Mesenchymal stem cell (in vitro differentiated cells and primary cell): ENCODE data around the gene PEF1.

ENCODE experiments used
- DNase-seq: peaks from one replicate; pipeline ENCODE4 v3.0.0-alpha.2; 2013
- H2AFZ ChIP-seq: one replicate; pipeline ENCODE4 v1.6.1; 2013; ENCODE audit warnings: low read depth, mild to moderate bottlenecking, control low read depth, inconsistent platforms, low read length, moderate library complexity
- H2AK5ac ChIP-seq: 2 replicates; pipeline ENCODE4 v1.6.1; 2013; ENCODE audit warnings: low read length, moderate library complexity, mild to moderate bottlenecking, inconsistent platforms; ENCODE audit not compliant: severe bottlenecking
- H2BK120ac ChIP-seq: one replicate; pipeline ENCODE4 v1.6.1; 2013; ENCODE audit warnings: low read depth, mild to moderate bottlenecking, inconsistent platforms, low read length, moderate library complexity
- H2BK12ac ChIP-seq, 2 experiments: one replicate each; pipeline ENCODE4 v1.6.1; 2013; ENCODE audit warnings: inconsistent platforms in 2 of 2, low read length in 2 of 2, mild to moderate bottlenecking in 2 of 2, moderate library complexity in 2 of 2, control low read depth in 1 of 2
- H2BK15ac ChIP-seq: one replicate; pipeline ENCODE4 v1.6.1; 2013; ENCODE audit warnings: mild to moderate bottlenecking, low read depth, inconsistent platforms; ENCODE audit not compliant: poor library complexity, severe bottlenecking
- H2BK5ac ChIP-seq: 2 replicates; pipeline ENCODE4 v1.6.1; 2013; ENCODE audit warnings: low read depth, mild to moderate bottlenecking, low read length, control low read depth, inconsistent platforms; ENCODE audit not compliant: poor library complexity, severe bottlenecking
- H3K14ac ChIP-seq, 2 experiments: one replicate each; pipeline ENCODE4 v1.6.1; 2013; ENCODE audit warnings: inconsistent platforms in 2 of 2, low read length in 2 of 2, control low read depth in 1 of 2, mild to moderate bottlenecking in 1 of 2, moderate library complexity in 1 of 2
- H3K18ac ChIP-seq, 2 experiments: one replicate each; pipeline ENCODE4 v1.6.1; 2013; ENCODE audit warnings: inconsistent platforms in 2 of 2, low read length in 2 of 2, control low read depth in 1 of 2, low read depth in 1 of 2, mild to moderate bottlenecking in 1 of 2
- H3K23ac ChIP-seq, 2 experiments: one replicate each; pipeline ENCODE4 v1.6.1; 2013; ENCODE audit warnings: inconsistent platforms in 2 of 2, low read length in 2 of 2, mild to moderate bottlenecking in 2 of 2, moderate library complexity in 2 of 2, control low read depth in 1 of 2
- H3K27ac ChIP-seq: 2 replicates; pipeline ENCODE4 v1.5.1; 2013; ENCODE audit warnings: mild to moderate bottlenecking, moderate library complexity, low read length, control low read depth, inconsistent platforms; ENCODE audit not compliant: poor library complexity, severe bottlenecking
- H3K27me3 ChIP-seq, 2 experiments: 2 replicates each; pipeline versions ENCODE4 v1.6.1 to v1.7.0; 2013; ENCODE audit warnings: low read length in 2 of 2, mild to moderate bottlenecking in 2 of 2, moderate library complexity in 2 of 2, control low read depth in 1 of 2, inconsistent platforms in 1 of 2; ENCODE audit not compliant: control insufficient read depth in 1 of 2, insufficient read depth in 1 of 2
- H3K36me3 ChIP-seq, 2 experiments: 2 replicates each; pipeline versions ENCODE4 v1.6.1 to v1.7.0; 2013; ENCODE audit warnings: low read length in 2 of 2, control low read depth in 1 of 2, inconsistent platforms in 1 of 2, low read depth in 1 of 2, mild to moderate bottlenecking in 1 of 2; ENCODE audit not compliant: insufficient read depth in 2 of 2, control insufficient read depth in 1 of 2
- H3K4ac ChIP-seq, 2 experiments: one replicate each; pipeline ENCODE4 v1.6.1; 2013; ENCODE audit warnings: inconsistent platforms in 2 of 2, low read length in 2 of 2, mild to moderate bottlenecking in 2 of 2, moderate library complexity in 2 of 2, control low read depth in 1 of 2, low read depth in 1 of 2
- H3K4me1 ChIP-seq: 2 replicates; pipeline ENCODE4 v1.6.1; 2013; ENCODE audit warnings: low read depth, low read length, control low read depth; ENCODE audit not compliant: control insufficient read depth, insufficient read depth
- H3K4me2 ChIP-seq: 2 replicates; pipeline ENCODE4 v1.6.1; 2013; ENCODE audit warnings: low read length, mild to moderate bottlenecking, inconsistent platforms; ENCODE audit not compliant: poor library complexity, severe bottlenecking
- H3K4me3 ChIP-seq, 2 experiments: 2 replicates each; pipeline versions ENCODE4 v1.5.1 to v1.7.0; 2013; ENCODE audit warnings: low read length in 2 of 2, mild to moderate bottlenecking in 2 of 2, control low read depth in 1 of 2, low read depth in 1 of 2; ENCODE audit not compliant: insufficient read depth in 1 of 2
- H3K79me1 ChIP-seq: replicated peaks from 2 replicates; pipeline ENCODE4 v1.6.1; 2013; ENCODE audit warnings: mild to moderate bottlenecking, control low read depth, low read length, inconsistent platforms; ENCODE audit not compliant: poor library complexity, severe bottlenecking
- H3K9ac ChIP-seq: 2 replicates; pipeline ENCODE4 v1.7.0; 2013; ENCODE audit warnings: mild to moderate bottlenecking, low read length, moderate library complexity
- H3K9me3 ChIP-seq: 2 replicates; pipeline ENCODE4 v1.7.0; 2013; ENCODE audit warnings: mild to moderate bottlenecking, low read length; ENCODE audit not compliant: control insufficient read depth
- H4K8ac ChIP-seq: one replicate; pipeline ENCODE4 v1.6.1; 2013; ENCODE audit warnings: inconsistent platforms, mild to moderate bottlenecking, low read length, moderate library complexity
- H4K91ac ChIP-seq: one replicate; pipeline ENCODE4 v1.6.1; 2013; ENCODE audit warnings: mild to moderate bottlenecking, low read length, inconsistent platforms
- WGBS: methylation state at CpG from one replicate; pipeline ENCODE4 v1.1.7; 2013; ENCODE audit warnings: mixed read lengths; 5-methylcytosine and 5-hydroxymethylcytosine counted together

Gene PEF1

DNA sequence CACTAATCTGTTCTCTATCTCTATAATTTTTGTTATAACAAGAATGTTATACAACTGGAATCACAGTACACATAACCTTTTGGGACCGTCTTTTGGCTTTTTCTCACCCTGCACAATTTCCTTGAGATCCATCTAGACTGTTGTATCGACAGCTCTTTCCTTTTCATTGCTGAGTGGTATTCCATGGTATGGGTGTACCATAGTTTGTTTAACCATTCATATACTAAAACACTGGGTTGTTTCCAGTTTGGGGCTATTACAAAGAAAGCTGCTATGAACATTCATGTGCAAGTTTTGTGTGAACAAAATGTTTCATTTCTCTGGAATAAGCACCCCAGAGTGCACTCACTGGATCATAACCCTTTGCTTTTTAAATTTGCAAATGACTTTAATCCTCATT lies 42.6 kb downstream of the PEF1 start:
- H3K9me3 ChIP-seq, result no peaks in the 10 kb centered on the region
- no CpG with 5 or more reads among the region's 2 CpGs for WGBS
- H3K4ac ChIP-seq, result no peak overlapping the region
- H4K91ac ChIP-seq, result no peak overlapping the region
- no peak overlapping the region for H3K9ac ChIP-seq
- no peak overlapping the region for H2BK5ac ChIP-seq
- H3K36me3 ChIP-seq, result no peaks in the 10 kb centered on the region
- no peak overlapping the region for H3K4me3 ChIP-seq
- H2BK15ac ChIP-seq, result no peak overlapping the region
- H4K8ac ChIP-seq, result no peak overlapping the region
- H3K23ac ChIP-seq, result no peak overlapping the region
- no peak overlapping the region for H2BK120ac ChIP-seq
- H3K4me1 ChIP-seq, result no peaks in the 10 kb centered on the region
- no peak overlapping the region for H2BK12ac ChIP-seq
- H3K27me3 ChIP-seq, result peaks cover 0 to 1% of the 10 kb centered on the region in 2 experiments
- no peak overlapping the region for H3K14ac ChIP-seq
- no peak overlapping the region for H3K27ac ChIP-seq
- H2AFZ ChIP-seq, result no peak overlapping the region
- DNase-seq, result no peak
- no peak overlapping the region for H3K18ac ChIP-seq
- no peak overlapping the region for H2AK5ac ChIP-seq
- H3K4me2 ChIP-seq, result no peak overlapping the region
- no peaks in the 10 kb centered on the region for H3K79me1 ChIP-seq

DNA sequence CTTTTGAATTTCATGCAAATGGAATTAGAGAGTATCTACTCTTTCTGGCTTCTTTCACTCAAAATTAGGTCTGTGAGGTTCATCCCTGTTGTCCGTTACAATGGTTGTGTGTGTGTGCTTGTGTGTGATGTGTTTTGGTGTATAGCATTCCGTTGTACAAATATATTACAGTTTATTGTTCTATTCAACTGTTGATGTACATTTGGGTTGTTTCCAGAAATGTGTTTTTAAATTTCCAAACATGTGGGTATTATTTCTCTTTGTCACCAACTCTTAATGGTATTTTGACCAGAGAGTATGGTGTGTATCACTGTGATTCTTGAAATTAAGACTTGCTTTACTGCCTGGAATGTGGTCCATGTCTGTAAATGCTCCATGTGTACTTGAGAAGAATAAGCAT lies 44.0 kb downstream of the PEF1 start:
- Histone ChIP-seq H3K4me3 (no peak overlapping the region), H2BK12ac (no peak overlapping the region), H3K4me2 (no peak overlapping the region), H3K27me3 (no peaks in the 10 kb centered on the region), H3K9me3 (no peaks in the 10 kb centered on the region), H3K79me1 (no peaks in the 10 kb centered on the region), H2AFZ (no peak overlapping the region), H2BK15ac (no peak overlapping the region), H3K4me1 (no peaks in the 10 kb centered on the region), H4K91ac (no peak overlapping the region), H3K9ac (no peak overlapping the region), H3K27ac (no peak overlapping the region), H2BK5ac (no peak overlapping the region), H2AK5ac (no peak overlapping the region), H3K4ac (no peak overlapping the region), H3K23ac (no peak overlapping the region), H4K8ac (no peak overlapping the region), H3K18ac (no peak overlapping the region), H3K36me3 (no peaks in the 10 kb centered on the region), H2BK120ac (no peak overlapping the region), H3K14ac (no peak overlapping the region)
- no CpG with 5 or more reads among the region's 2 CpGs for WGBS
- no peak for DNase-seq

DNA sequence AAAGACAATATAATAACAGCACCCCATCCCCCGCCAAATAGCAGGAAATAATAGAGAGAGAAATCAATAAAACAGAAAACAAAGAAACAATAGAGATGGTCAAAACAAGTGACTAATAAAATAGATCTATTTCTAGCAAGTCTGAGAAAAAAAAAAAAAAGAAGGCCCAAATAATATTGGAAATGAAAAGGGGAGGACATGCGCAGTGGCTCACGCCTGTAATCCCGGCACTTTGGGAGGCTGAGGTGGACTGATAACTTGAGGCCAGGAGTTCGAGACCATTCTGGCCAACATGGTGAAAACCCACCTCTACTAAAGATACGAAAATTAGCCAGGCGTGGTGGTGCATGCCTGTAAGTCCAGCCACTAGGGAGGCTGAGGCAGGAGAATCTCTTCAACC lies 45.7 kb downstream of the PEF1 start:
- Histone ChIP-seq H3K4me1 (no peaks in the 10 kb centered on the region), H3K4me2 (no peak overlapping the region), H2AK5ac (no peak overlapping the region), H3K14ac (no peak overlapping the region), H3K4me3 (no peak overlapping the region), H2BK12ac (no peak overlapping the region), H2BK120ac (no peak overlapping the region), H3K9me3 (no peaks in the 10 kb centered on the region), H3K18ac (no peak overlapping the region), H2BK5ac (no peak overlapping the region), H3K4ac (no peak overlapping the region), H3K36me3 (no peaks in the 10 kb centered on the region), H3K27me3 (no peaks in the 10 kb centered on the region), H2BK15ac (no peak overlapping the region), H4K91ac (no peak overlapping the region), H3K27ac (no peak overlapping the region), H2AFZ (no peak overlapping the region), H4K8ac (no peak overlapping the region), H3K79me1 (no peaks in the 10 kb centered on the region), H3K23ac (no peak overlapping the region), H3K9ac (no peak overlapping the region)
- DNase-seq, result no peak
- 72% methylated on average over 6 of the region's 7 CpGs for WGBS

DNA sequence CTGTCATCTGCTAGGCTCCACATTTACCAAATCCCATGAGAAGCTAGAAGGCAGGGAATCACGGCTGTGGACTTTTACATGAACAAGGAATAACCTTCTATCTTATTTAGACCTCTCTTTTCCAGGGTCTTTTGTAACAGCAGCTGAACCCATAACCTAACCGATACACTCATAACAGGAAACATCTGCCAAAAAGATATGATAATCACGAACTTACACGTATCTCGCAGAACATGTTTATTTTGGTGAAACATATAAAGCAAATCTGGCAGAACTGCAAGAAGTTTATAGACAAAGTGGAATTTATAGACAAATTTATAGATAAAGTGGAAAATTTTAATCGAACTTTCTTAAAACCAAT lies 48.0 kb downstream of the PEF1 start:
- H2BK5ac ChIP-seq, result no peak overlapping the region
- no peaks in the 10 kb centered on the region for H3K9me3 ChIP-seq
- no peaks in the 10 kb centered on the region for H3K79me1 ChIP-seq

More for the DNA sequence above, 48.0 kb downstream of the PEF1 start:
- H3K27ac ChIP-seq, result no peak overlapping the region
- H3K18ac ChIP-seq, result no peak overlapping the region
- H2BK120ac ChIP-seq, result no peak overlapping the region
- no peak overlapping the region for H4K91ac ChIP-seq
- H2BK12ac ChIP-seq, result no peak overlapping the region
- 83% methylated on average over 5 of the region's 6 CpGs for WGBS
- H3K9ac ChIP-seq, result no peak overlapping the region
- H3K36me3 ChIP-seq, result no peaks in the 10 kb centered on the region
- H2BK15ac ChIP-seq, result no peak overlapping the region
- no peak overlapping the region for H4K8ac ChIP-seq
- no peak overlapping the region for H3K23ac ChIP-seq
- H2AK5ac ChIP-seq, result no peak overlapping the region
- H3K27me3 ChIP-seq, result no peaks in the 10 kb centered on the region
- peaks cover 7% of the 10 kb centered on the region for H3K4me1 ChIP-seq
- no peak overlapping the region for H2AFZ ChIP-seq
- H3K4ac ChIP-seq, result no peak overlapping the region
- no peak overlapping the region for H3K4me2 ChIP-seq
- H3K14ac ChIP-seq, result no peak overlapping the region
- no peak for DNase-seq
- H3K4me3 ChIP-seq, result no peak overlapping the region
